Activated CD8-positive, alpha-beta memory T cell treated with anti-CD3 and anti-CD28 coated beads, Interleukin-2, amount 50 U/mL, for 48 hours (primary cell): ENCODE results near the gene GLCE.

Experiments used
- DNase-seq: peaks from one replicate; pipeline ENCODE4 v3.0.0-alpha.2; 2020

Gene GLCE

GRCh38 chr15:69210574-69210973 lies 50.1 kb downstream of the GLCE start:
- no peak for DNase-seq

DNA sequence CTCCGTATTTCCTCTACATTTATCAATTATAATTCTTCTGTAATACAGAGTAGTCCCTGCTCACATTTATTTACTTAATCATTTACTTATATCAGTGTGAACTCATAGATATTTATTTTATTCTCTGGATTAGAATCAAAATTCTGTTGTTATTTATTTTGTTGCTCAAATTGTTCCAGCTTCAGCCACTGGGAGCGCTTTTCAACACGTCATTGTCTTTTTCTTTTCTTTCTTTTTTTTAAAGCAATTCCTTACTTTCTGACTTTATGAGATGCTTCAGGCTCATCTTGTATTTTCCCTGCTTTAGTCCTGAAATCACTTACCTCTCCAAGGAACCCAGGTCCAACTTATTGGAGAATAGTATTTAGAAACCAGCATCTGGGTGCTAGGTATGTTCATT lies 53.4 kb downstream of the GLCE start:
- no peak for DNase-seq

GRCh38 chr15:69215314-69216035 lies 55.0 kb downstream of the GLCE start:
- DNase-seq: no peak

GRCh38 chr15:69217381-69217780 lies 56.9 kb downstream of the GLCE start:
- DNase-seq: no peak

- DNase-seq: no peak
These were observed 59.3 kb downstream of the GLCE start for GRCh38 chr15:69219690-69220089.

DNA sequence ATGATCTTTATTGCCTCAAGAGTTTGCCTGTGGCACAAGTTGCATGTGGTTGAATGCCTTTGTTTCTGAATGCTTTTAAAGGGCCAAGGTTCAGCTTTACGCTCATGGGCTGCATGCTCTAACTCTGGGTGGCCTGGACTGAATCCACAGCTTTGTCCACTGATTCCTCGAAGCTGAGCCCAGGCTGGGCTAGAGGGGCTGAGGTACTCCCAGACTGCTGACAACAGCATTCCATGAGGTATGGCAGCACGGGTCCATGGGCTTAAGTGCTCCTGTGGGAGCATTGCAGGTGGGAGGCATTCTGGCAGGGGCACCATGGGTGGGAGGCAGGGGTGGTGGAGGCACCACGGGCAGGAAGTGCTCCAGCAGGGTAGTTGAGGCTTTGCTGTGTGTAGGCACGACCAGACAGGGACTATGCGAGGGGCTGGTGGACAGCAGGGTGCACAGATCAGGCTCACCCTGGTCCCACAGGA lies 61.6 kb downstream of the GLCE start:
- no peak for DNase-seq

GRCh38 chr15:69223083-69223813 lies 62.8 kb downstream of the GLCE start:
- no peak for DNase-seq

GRCh38 chr15:69224383-69224782 lies 63.9 kb downstream of the GLCE start:
- no peak for DNase-seq

DNA sequence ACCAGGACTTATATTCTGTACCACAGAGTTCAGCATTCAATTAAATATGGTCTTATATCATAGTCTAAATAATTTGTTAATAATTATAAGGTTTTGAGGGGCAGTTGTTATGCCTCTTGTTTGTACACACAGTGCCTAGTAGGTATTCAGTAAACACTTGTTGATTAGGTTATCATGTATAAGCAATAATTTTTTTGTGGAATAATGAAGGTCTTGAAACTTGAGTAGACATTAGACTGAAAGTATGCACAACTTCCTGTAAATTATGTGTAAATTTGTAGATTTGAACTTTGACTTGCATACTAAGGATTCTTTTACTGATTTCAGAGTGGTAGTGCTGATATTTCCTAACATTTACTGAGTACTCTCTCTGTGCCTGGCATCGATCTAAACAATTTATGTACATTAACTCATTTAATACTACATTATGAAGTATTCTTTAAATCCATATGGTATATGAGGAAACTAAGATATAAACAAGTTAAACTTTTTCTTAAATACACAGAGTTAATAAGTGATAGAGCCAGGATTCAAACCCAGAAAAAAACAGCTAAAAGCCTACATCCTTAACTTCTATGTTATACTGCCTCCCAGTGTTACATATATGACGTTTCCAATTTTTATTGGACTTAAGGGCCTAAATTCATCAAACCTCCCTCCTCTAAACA lies 65.1 kb downstream of the GLCE start:
- no peak for DNase-seq

- DNase-seq: no peak
These were observed 65.6 kb downstream of the GLCE start for GRCh38 chr15:69226023-69226355.

- DNase-seq: no peak
These were observed 71.7 kb downstream of the GLCE start for GRCh38 chr15:69232144-69232543.

- no peak for DNase-seq
These were observed 72.3 kb downstream of the GLCE start for GRCh38 chr15:69232765-69233164.

DNA sequence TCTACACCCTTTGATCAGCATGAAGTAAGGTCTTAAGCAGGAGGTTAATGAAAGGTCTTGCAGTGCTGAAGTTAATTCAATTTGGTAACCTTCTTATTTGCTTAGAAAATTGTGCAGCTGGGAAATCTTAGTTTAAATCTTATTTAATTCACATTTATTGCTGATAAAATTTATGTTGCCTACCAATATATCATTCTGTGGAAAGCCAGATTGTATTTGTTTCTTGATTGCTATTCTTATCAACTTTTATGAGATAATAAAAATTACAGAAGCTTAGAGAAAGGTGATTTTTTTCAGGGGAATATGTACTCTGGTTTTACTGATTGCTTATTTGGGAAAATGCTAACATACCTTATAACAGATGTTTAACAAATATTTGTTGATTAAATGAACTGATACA lies 74.2 kb downstream of the GLCE start:
- no peak for DNase-seq

DNA sequence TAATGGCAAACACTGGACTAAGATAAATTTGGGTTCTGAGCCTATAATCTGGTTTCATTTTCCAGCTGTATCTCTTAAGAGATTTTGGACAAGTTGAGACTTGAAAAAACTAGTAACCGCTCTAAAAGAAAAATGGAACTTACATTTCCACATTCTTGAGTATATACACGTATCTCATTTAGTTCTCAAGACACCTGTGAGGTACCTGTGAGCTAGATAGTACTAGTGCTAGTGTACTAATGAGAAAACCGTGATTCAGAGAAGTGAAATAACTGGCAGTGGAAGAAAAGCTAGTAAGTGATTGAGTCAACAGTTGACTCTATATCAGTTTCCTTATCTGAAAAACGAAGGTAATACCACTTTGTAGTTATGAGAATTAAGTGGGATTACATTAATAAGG lies 76.1 kb downstream of the GLCE start:
- DNase-seq: no peak

DNA sequence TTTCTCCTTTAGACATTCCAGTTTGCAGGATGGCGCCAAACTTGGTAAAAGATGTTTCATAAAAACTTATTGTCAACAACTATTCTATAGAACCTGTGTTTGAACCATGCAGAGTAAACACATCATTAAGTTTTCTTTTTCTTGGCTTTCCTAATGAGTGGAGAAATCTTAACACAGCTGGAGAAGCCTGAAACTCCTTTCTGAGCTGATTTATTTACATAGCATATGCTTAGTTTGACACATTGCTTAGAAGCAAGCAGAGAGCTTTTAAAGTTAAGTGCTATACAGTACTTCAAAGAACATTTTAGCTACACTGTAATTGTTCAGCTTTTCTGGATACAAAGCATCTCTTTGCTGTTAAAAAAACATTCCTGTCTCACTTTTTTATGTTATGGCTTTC lies 77.3 kb downstream of the GLCE start:
- DNase-seq: no peak

DNA sequence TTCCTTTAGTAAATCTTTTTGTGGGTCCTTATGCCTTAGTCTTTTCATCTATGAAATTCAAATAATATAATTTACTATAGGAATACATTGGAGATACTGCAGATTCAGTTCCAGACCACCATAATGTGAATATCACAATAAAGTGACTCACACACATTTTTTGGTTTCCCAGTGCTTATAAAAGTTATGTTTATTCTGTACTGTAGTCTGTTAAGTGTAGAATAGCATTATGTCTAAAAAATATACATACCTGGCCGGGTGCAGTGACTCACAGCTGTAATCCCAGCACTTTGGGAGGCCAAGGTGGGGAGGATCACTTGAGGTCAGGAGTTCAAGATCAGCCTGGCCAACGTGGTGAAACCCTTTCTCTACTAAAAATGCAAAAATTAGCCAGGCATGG lies 84.4 kb downstream of the GLCE start:
- DNase-seq: no peak

GRCh38 chr15:69253156-69253555 lies 92.7 kb downstream of the GLCE start:
- no peak for DNase-seq

DNA sequence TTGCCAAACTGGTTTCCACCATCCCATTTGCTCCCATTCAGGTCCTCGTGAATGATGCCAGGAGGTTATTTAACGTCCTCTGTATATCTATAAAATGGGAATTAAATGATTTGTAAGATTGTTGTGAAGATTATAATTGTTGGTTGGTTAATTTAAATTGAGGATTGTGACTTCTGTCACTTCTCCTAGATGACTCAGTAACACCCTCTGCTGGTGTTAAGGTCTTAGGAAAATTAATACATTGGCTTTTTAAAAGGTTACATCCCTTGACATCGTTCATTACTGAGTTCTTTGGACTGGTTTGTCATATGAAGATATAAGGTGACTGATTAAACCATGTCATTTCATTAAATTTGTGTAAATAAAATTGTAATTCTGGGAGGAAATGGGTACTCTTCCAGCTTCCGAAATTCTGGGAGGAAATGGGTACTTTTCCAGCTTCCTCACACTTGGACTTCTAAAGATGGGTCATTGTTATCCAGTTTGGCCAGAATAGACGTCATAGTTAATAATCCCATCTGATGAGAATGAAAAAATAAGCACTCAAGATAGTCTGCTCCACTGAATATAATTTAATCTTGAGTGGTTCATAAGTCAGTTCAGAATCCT lies 105.0 kb downstream of the GLCE start:
- DNase-seq: no peak

- DNase-seq: no peak
These were observed 110.8 kb downstream of the GLCE start for GRCh38 chr15:69271217-69271616.

DNA sequence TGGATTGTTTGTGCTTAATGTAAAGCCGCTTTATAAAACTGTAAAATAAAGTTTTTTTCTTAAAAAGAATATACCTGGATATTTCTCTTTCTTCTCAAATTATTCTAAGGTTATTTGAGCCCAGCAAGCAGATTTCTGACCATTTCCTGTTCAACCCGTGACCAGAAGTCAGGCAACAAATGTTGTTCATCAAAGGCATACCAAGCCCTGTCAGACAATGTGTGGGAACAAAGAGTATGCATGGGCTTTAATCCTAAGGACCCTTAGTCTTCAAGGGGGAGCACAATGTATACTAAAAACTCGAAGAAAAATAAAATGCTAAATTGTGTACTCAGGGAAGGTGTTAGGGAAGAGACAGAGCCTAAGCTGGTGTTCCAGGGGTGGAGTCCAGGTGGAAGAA lies 111.7 kb downstream of the GLCE start:
- DNase-seq: no peak

GRCh38 chr15:69272891-69273290 lies 112.5 kb downstream of the GLCE start:
- no peak for DNase-seq

DNA sequence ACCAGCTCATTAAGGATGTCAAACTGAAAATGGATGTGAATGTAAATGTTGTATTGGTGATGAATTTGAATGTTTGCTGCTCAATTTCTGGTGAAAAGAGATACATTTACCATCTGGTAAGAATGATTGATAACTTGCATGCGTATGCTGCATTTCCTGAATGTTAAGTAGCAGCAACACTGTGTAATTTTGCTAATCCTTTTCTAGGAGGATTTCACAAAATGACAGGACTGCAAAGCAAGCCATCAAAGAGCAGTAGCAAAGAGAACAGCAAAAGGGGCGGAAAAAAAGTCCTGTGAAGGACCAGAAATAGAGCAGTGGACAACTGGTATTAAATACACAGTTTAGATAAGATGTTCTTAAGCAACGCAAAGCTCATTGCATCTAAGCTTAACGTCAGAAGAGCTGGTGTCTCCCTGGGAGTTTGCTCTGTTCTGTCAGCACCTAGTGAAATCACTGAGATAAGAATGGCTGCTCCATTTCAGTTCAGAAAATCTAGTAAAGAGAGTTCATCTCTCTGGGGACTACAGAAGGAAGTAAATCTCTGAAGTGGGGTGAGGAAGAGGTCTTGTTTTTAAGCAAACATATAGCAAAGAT lies 114.7 kb downstream of the GLCE start:
- DNase-seq: no peak

GRCh38 chr15:69275933-69276560 lies 115.6 kb downstream of the GLCE start:
- no peak for DNase-seq
